Right lobe of liver (tissue), 6 donors: ENCODE measurements around the gene MAST4. TPM values are rescaled to one million over a fixed set of nuclear protein-coding genes. Genes with fewer than 3 reads are reported as not detected.
A peak's percentile ranks its signal among the peaks of the same experiment; 100 is the strongest.

Experiments used
- ATAC-seq, 4 donors: fragments of 200-7000 bp; cut with Tn5 transposase; one replicate each; pipeline ENCODE4 v1.9.1; 2020; ENCODE audit warnings: mild to moderate bottlenecking in 4 of 4, moderate library complexity in 4 of 4
- DNase-seq, 3 donors: peaks; one replicate each; pipeline ENCODE4 v3.0.0-alpha.2; 2020
- H3K27ac ChIP-seq, 3 donors: fragments of 200-600 bp; one replicate each; pipeline ENCODE4 v1.8.0; 2022
- H3K27me3 ChIP-seq, 2 donors: fragments of 200-600 bp; one replicate each; pipeline ENCODE4 v1.8.0; 2022
- H3K36me3 ChIP-seq, 4 donors: fragments of 200-600 bp; sonication (generic) in 1 of 4; one replicate each; pipeline versions ENCODE4 v1.5.1 to v1.8.0; 2017 to 2022; ENCODE audit warnings: control low read depth in 1 of 4
- H3K4me1 ChIP-seq, 4 donors: fragments of 200-600 bp; sonication (generic) in 1 of 4; one replicate each; pipeline versions ENCODE4 v1.5.1 to v1.8.0; 2017 to 2022; ENCODE audit warnings: control low read depth in 1 of 4
- H3K4me3 ChIP-seq, 3 donors: fragments of 200-600 bp; one replicate each; pipeline ENCODE4 v1.8.0; 2022
- H3K9me3 ChIP-seq, 4 donors: fragments of 200-600 bp; sonication (generic) in 1 of 4; one replicate each; pipeline versions ENCODE4 v1.5.1 to v1.8.0; 2017 to 2022; ENCODE audit warnings: control low read depth in 1 of 4
- POLR2A ChIP-seq: fragments of 450-650 bp; IDR thresholded peaks from one replicate; pipeline ENCODE4 v1.6.1; 2017; ENCODE audit warnings: antibody characterized with exemption, mild to moderate bottlenecking
- WGBS: methylation state at CpG from one replicate; pipeline ENCODE4 v1.1.6; 2018; ENCODE audit warnings: low coverage, low lambda C conversion rate; ENCODE audit not compliant: insufficient coverage; ENCODE audit errors: missing lambda C conversion rate; 5-methylcytosine and 5-hydroxymethylcytosine counted together
- intact Hi-C, 2 donors: fragments of 100-400 bp; cut with DNase I; formaldehyde crosslinking; loops; one replicate each; pipeline versions ENCODE4 v1.11.2 to v1.14.1; 2022
- total RNA-seq, 6 experiments: library from RNA; depleted of rRNA in 2 of 6; stranded (reverse); fragments of >200 nt in 2 of 6; fragmentation: NEBNext Ultra II Directional in 3 of 6; extraction: Animal tissue kit (Norgen Biotek cat#: 25700) in 3 of 6; gene quantifications; one replicate each; pipeline versions ENCODE4 v1.1.0 to v1.2.4, GENCODE V29; 2016 to 2023
- TF ChIP-seq, protein P1 (sequence below), 4 donors: fragments of 200-600 bp in 3 of 4; fragments of 450-650 bp in 1 of 4; IDR thresholded peaks; one replicate each; pipeline versions ENCODE4 v1.5.1 to v1.8.0; 2016 to 2022; ENCODE audit warnings: antibody characterized with exemption in 4 of 4, mild to moderate bottlenecking in 2 of 4
- donor health status: DM: no; HTN: yes; CAD: no.
- donor health status: DM: no; HTN: no; CAD: no.
- donor health status: DM: no; HTN: no; CAD: no.
- donor health status: DM: no; HTN: yes; CAD: no.
- donor health status: DM: no; HTN: yes; CAD: no.

The MAST4 gene
- total RNA-seq, 6 experiments from 2014 or later = 9.4 to 23.5 (median 13.9) TPM

GRCh38 chr5:66561256-66561990 lies 34.8 kb upstream of the MAST4 start:
- ATAC-seq (no peak), DNase-seq (no peak)
- H3K36me3 ChIP-seq = no peaks in the 10 kb centered on the region
- H3K9me3 ChIP-seq = no peaks in the 10 kb centered on the region
- TF ChIP-seq, protein P1, sequence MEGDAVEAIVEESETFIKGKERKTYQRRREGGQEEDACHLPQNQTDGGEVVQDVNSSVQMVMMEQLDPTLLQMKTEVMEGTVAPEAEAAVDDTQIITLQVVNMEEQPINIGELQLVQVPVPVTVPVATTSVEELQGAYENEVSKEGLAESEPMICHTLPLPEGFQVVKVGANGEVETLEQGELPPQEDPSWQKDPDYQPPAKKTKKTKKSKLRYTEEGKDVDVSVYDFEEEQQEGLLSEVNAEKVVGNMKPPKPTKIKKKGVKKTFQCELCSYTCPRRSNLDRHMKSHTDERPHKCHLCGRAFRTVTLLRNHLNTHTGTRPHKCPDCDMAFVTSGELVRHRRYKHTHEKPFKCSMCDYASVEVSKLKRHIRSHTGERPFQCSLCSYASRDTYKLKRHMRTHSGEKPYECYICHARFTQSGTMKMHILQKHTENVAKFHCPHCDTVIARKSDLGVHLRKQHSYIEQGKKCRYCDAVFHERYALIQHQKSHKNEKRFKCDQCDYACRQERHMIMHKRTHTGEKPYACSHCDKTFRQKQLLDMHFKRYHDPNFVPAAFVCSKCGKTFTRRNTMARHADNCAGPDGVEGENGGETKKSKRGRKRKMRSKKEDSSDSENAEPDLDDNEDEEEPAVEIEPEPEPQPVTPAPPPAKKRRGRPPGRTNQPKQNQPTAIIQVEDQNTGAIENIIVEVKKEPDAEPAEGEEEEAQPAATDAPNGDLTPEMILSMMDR (IDR thresholded peaks at IDR 0.05) = no peak
- no peak for TF ChIP-seq POLR2A
- WGBS = 72% methylated on average over 6 of the region's 6 CpGs
- no peaks in the 10 kb centered on the region for H3K27me3 ChIP-seq
- no peaks in the 10 kb centered on the region for H3K4me1 ChIP-seq
- intact Hi-C loops = no loop called here
- H3K27ac ChIP-seq = no peak overlapping the region
- no peak overlapping the region for H3K4me3 ChIP-seq

DNA sequence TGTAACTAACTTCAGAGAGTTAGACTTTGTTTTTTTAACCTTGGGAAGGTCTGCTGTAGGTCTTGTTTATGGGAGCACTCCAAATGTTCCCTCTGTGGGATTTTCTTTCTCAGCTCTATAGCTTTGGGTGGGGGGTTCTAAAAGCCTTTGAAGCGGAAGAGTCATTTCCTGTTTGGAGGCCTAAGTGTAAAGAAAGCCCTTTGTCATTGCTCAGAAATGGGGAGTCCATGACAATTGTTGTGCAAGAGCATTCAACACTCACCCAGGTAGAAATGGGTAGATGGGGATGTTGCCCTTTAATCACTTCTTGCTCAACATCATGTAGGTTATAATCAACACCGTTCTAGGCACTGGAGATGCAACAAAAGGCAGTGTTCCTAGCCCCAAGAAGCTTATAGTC lies 30.3 kb upstream of the MAST4 start:
- ATAC-seq (no peak), DNase-seq (no peak)
- TF ChIP-seq POLR2A = no peak
- TF ChIP-seq, protein P1 (IDR thresholded peaks at IDR 0.05) = no peak
- WGBS = 53% methylated on average over 2 of the region's 2 CpGs
- Histone ChIP-seq H3K9me3 (no peaks in the 10 kb centered on the region), H3K27ac (no peak overlapping the region), H3K4me3 (no peak overlapping the region), H3K4me1 (no peaks in the 10 kb centered on the region), H3K36me3 (no peaks in the 10 kb centered on the region), H3K27me3 (no peaks in the 10 kb centered on the region)
- intact Hi-C loops = no loop called here

DNA sequence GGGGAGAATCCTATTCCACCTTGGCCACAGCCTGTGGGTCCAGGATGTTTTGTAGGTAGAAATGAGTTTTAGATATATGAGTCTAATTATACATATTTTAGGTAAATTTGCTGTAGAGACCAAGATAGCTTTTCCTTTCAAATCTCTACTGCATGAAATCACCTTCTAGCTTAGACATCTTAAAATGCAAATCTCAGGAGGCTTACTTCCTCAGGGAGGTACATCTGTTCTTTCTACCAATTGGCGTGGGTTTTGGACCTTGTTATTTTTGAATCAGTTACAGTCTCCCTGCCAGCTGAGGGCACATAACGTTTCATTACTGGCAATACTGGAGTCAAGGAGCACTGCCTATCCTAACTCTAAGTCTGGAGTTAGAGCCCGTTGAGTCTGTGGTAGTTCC lies 28.7 kb upstream of the MAST4 start:
- H3K9me3 ChIP-seq = no peaks in the 10 kb centered on the region
- H3K27ac ChIP-seq = no peak overlapping the region
- H3K27me3 ChIP-seq = no peaks in the 10 kb centered on the region
- DNase-seq (no peak), ATAC-seq (no peak)
- TF ChIP-seq POLR2A = no peak
- TF ChIP-seq, protein P1 (IDR thresholded peaks at IDR 0.05) = no peak
- WGBS = 60% methylated on average over 3 of the region's 3 CpGs
- H3K4me1 ChIP-seq = no peaks in the 10 kb centered on the region
- H3K4me3 ChIP-seq = no peak overlapping the region
- intact Hi-C loops = no loop called here
- H3K36me3 ChIP-seq = no peaks in the 10 kb centered on the region

DNA sequence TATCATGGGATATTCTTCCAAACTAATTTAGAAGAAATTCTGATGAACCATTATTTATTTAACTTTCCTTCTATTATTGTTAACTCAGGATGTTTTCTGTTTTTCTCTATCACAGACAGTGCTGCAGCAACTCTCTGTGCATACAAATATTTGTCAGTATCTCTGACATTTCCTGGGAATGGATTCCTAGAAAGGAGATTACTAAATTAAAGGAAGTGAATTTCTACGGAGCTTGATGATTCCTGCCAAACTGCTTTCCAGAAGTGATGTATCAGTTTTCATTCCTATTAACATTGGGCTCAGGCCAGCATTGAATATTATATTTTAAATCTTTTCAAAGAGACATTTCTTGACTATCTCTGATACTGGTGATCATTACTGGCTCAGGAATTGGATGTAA lies 26.0 kb upstream of the MAST4 start:
- Histone ChIP-seq H3K4me3 (no peak overlapping the region), H3K27me3 (no peaks in the 10 kb centered on the region), H3K27ac (no peak overlapping the region), H3K36me3 (no peaks in the 10 kb centered on the region), H3K9me3 (no peaks in the 10 kb centered on the region), H3K4me1 (no peaks in the 10 kb centered on the region)
- DNase-seq = no peak
- no peak for TF ChIP-seq POLR2A
- TF ChIP-seq, protein P1 (IDR thresholded peaks at IDR 0.05) = no peak
- ATAC-seq = peak in 3 of 4 donors; percentile 37 to 50 (median 48)
- intact Hi-C loops = no loop called here
- 27% methylated on average over 1 of the region's 1 CpG for WGBS
